Measurements from ENCODE around the gene CASZ1.

Gene CASZ1

GRCh38 chr1:10673109-10673711, 123.2 kb downstream of the CASZ1 start:
- TF ChIP-seq EP300 (IDR thresholded peaks at IDR 0.05; ENCODE audit: borderline replicate concordance) = no peak

- TF ChIP-seq RAD21 (IDR thresholded peaks at IDR 0.05; ENCODE audit: low read depth) (no peak), CREB1 (IDR thresholded peaks at IDR 0.05; ENCODE audit: low read depth) (no peak), FOXM1 (IDR thresholded peaks at IDR 0.05; ENCODE audit: borderline replicate concordance, low read depth) (no peak), TEAD4 (IDR thresholded peaks at IDR 0.05) (no peak), ZBTB7A (IDR thresholded peaks at IDR 0.05; ENCODE audit: low read depth) (no peak), EGR1 (IDR thresholded peaks at IDR 0.05) (no peak), NFIC (IDR thresholded peaks at IDR 0.05) (no peak), TCF12 (IDR thresholded peaks at IDR 0.05; ENCODE audit: low read depth) (no peak), CEBPB (IDR thresholded peaks at IDR 0.05) (no peak), YY1 (IDR thresholded peaks at IDR 0.05; ENCODE audit: low read depth) (no peak), TAF1 (IDR thresholded peaks at IDR 0.05; ENCODE audit: low read depth) (no peak), REST (IDR thresholded peaks at IDR 0.05; ENCODE audit: low read depth) (no peak)
- TF ChIP-seq, protein P1, sequence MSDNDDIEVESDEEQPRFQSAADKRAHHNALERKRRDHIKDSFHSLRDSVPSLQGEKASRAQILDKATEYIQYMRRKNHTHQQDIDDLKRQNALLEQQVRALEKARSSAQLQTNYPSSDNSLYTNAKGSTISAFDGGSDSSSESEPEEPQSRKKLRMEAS (IDR thresholded peaks at IDR 0.05) = no peak
Observed at GRCh38 chr1:10672343-10673050, 123.9 kb downstream of the CASZ1 start.

- TF ChIP-seq RAD21 (IDR thresholded peaks at IDR 0.05; ENCODE audit: low read depth) (no peak), TEAD4 (IDR thresholded peaks at IDR 0.05) (no peak), USF1 (IDR thresholded peaks at IDR 0.05) (no peak), TAF1 (IDR thresholded peaks at IDR 0.05; ENCODE audit: low read depth) (no peak), TCF12 (IDR thresholded peaks at IDR 0.05; ENCODE audit: low read depth) (no peak), ZBTB7A (IDR thresholded peaks at IDR 0.05; ENCODE audit: low read depth) (no peak), NFIC (IDR thresholded peaks at IDR 0.05) (no peak), CEBPB (IDR thresholded peaks at IDR 0.05) (no peak), REST (IDR thresholded peaks at IDR 0.05; ENCODE audit: low read depth) (no peak), EP300 (IDR thresholded peaks at IDR 0.05; ENCODE audit: borderline replicate concordance) (no peak), CREB1 (IDR thresholded peaks at IDR 0.05; ENCODE audit: low read depth) (no peak), FOXM1 (IDR thresholded peaks at IDR 0.05; ENCODE audit: borderline replicate concordance, low read depth) (no peak), YY1 (IDR thresholded peaks at IDR 0.05; ENCODE audit: low read depth) (no peak), EGR1 (IDR thresholded peaks at IDR 0.05) (no peak)
- TF ChIP-seq, protein P1 (IDR thresholded peaks at IDR 0.05) = no peak
Observed at GRCh38 chr1:10671622-10672342, 124.7 kb downstream of the CASZ1 start.

GRCh38 chr1:10671090-10671489, 125.4 kb downstream of the CASZ1 start:
- TF ChIP-seq TAF1 (IDR thresholded peaks at IDR 0.05; ENCODE audit: low read depth) (no peak), CEBPB (IDR thresholded peaks at IDR 0.05) (no peak), EP300 (IDR thresholded peaks at IDR 0.05; ENCODE audit: borderline replicate concordance) (no peak), USF1 (IDR thresholded peaks at IDR 0.05) (no peak), RAD21 (IDR thresholded peaks at IDR 0.05; ENCODE audit: low read depth) (no peak), ZBTB7A (IDR thresholded peaks at IDR 0.05; ENCODE audit: low read depth) (no peak)

DNA sequence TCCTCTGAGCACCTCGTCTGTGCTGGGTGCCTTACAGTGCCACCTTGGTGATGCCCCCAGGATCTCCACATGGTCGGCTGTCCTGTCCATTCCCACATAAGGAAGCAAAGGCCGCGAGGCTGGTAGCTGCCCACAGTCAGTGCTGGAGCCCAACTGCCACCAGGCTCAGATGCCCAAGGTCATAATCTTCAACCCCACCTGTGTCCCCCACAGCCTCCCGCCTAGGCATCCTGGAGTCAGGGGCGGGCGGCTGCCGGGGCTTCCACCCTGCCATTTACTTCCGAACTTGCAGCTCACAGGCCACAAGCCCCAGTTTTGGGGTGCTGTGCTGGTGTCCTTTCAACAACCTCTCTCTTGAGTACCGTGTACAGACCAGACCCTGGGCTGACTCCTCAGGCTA, 126.3 kb downstream of the CASZ1 start:
- TF ChIP-seq CEBPB (IDR thresholded peaks at IDR 0.05) (no peak), CREB1 (IDR thresholded peaks at IDR 0.05; ENCODE audit: low read depth) (no peak), RAD21 (IDR thresholded peaks at IDR 0.05; ENCODE audit: low read depth) (no peak), TEAD4 (IDR thresholded peaks at IDR 0.05) (no peak), EP300 (IDR thresholded peaks at IDR 0.05; ENCODE audit: borderline replicate concordance) (no peak), REST (IDR thresholded peaks at IDR 0.05; ENCODE audit: low read depth) (no peak), FOXM1 (IDR thresholded peaks at IDR 0.05; ENCODE audit: borderline replicate concordance, low read depth) (no peak), EGR1 (IDR thresholded peaks at IDR 0.05) (no peak)

Measured in Ishikawa (cell line).